ENCODE data around the gene ASNS.

DNA sequence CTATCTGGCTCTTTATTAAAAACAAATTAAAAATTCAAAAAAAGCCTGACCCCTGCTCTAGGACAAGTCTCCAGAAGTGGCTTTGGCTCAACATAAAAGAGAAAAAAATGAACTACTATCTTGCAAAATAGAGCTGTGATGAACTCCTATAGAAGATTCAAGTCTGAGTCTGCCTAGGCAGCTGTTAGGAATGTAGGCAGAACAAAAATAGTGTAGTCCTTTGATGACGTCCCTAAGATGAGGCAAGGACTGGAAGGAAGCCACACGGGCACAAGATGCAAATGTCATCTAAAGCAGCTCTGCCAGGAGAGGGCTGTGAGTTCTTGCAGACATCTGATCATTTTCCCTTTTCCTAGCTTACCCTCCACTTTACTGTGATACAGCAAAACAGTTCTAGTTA, 20.5 kb downstream of the ASNS start:
- TF ChIP-seq POLR2A (IDR thresholded peaks at IDR 0.05) (no peak), EP300 (IDR thresholded peaks at IDR 0.05) (no peak), POLR2AphosphoS5 (IDR thresholded peaks at IDR 0.05) (no peak)
- TF ChIP-seq, protein P1, sequence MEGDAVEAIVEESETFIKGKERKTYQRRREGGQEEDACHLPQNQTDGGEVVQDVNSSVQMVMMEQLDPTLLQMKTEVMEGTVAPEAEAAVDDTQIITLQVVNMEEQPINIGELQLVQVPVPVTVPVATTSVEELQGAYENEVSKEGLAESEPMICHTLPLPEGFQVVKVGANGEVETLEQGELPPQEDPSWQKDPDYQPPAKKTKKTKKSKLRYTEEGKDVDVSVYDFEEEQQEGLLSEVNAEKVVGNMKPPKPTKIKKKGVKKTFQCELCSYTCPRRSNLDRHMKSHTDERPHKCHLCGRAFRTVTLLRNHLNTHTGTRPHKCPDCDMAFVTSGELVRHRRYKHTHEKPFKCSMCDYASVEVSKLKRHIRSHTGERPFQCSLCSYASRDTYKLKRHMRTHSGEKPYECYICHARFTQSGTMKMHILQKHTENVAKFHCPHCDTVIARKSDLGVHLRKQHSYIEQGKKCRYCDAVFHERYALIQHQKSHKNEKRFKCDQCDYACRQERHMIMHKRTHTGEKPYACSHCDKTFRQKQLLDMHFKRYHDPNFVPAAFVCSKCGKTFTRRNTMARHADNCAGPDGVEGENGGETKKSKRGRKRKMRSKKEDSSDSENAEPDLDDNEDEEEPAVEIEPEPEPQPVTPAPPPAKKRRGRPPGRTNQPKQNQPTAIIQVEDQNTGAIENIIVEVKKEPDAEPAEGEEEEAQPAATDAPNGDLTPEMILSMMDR (IDR thresholded peaks at IDR 0.05) = no peak
